Measurements from ENCODE around the gene TNRC18.

- TF ChIP-seq REST (IDR thresholded peaks at IDR 0.05) (no peak), CTCF (IDR thresholded peaks at IDR 0.05; ENCODE audit: low read depth, low read length, missing input control) (no peak), EGR1 (IDR thresholded peaks at IDR 0.05; ENCODE audit: low read depth in 2 of 2) (no peak), MAX (IDR thresholded peaks at IDR 0.05) (no peak), RAD21 (IDR thresholded peaks at IDR 0.05) (no peak), GABPA (IDR thresholded peaks at IDR 0.05 in 1 of 2, conservative IDR thresholded peaks at IDR 0.05 in 1 of 2) (no peak), FOXA2 (IDR thresholded peaks at IDR 0.05) (no peak), YY1 (IDR thresholded peaks at IDR 0.05) (no peak), HNF4G (IDR thresholded peaks at IDR 0.05) (no peak), TAF1 (conservative IDR thresholded peaks at IDR 0.05) (no peak), RXRA (IDR thresholded peaks at IDR 0.05) (peak; percentile 35 to 67), ZBTB33 (IDR thresholded peaks at IDR 0.05) (no peak), SP1 (IDR thresholded peaks at IDR 0.05) (no peak)
Observed at GRCh38 chr7:5470816-5471215, 47.2 kb upstream of the TNRC18 start.

Data from liver (tissue), 3 donors.